HT1080 (cell line): ENCODE measurements around the gene AICDA. TPM values are rescaled to one million over a fixed set of nuclear protein-coding genes. Genes with fewer than 3 reads are reported as not detected.
A peak's percentile ranks its signal among the peaks of the same experiment; 100 is the strongest.
"Not testable (repeated sequence)": the region's sequence is repeated elsewhere in the genome, so short reads cannot be mapped to it uniquely, and the experiment has no call there.

Experiments used
- DNase-seq: peaks from one replicate; pipeline ENCODE4 v3.0.0-alpha.2; 2015; ENCODE audit warnings: low read depth
- polyA plus RNA-seq, 2 experiments: library from polyadenylated mRNA; depleted of rRNA; stranded (reverse); fragments of >200 nt; gene quantifications; 2 replicates each; pipeline ENCODE4 v1.2.3, GENCODE V29; 2015
- total RNA-seq: library from RNA; depleted of rRNA; stranded (reverse); fragments of >200 nt; shearing (Covaris generic); gene quantifications from 2 replicates; pipeline ENCODE4 v1.2.3, GENCODE V29; 2014; rRNA removed

The AICDA gene
- total RNA-seq, result not detected in 2 replicates
- polyA plus RNA-seq (2015; cell fraction: cytosol; rRNA removed), result not detected in 2 replicates
- not detected in 2 replicates for polyA plus RNA-seq (2015; cell fraction: nucleus; rRNA removed)

- DNase-seq, result no peak
Measured at GRCh38 chr12:8612629-8613028, at the start of gene AICDA. Gene AICDA (minus strand): TSS chr12:8612859. CDS start chr12:8612767, 92 bp downstream.

- DNase-seq, result no peak
Measured at GRCh38 chr12:8661751-8662150, 49.1 kb upstream of the AICDA start.

- DNase-seq, result no peak
Measured at GRCh38 chr12:8661016-8661415, 48.4 kb upstream of the AICDA start.

- peak; percentile 65 for DNase-seq
Measured at GRCh38 chr12:8658346-8658745, 45.7 kb upstream of the AICDA start.

- no peak for DNase-seq
Measured at GRCh38 chr12:8655421-8655820, 42.8 kb upstream of the AICDA start.

- DNase-seq, result no peak
Measured at GRCh38 chr12:8648576-8649205, 36.0 kb upstream of the AICDA start.

GRCh38 chr12:8647968-8648367 lies 35.3 kb upstream of the AICDA start:
- no peak for DNase-seq

GRCh38 chr12:8644345-8645248 lies 31.9 kb upstream of the AICDA start:
- no peak for DNase-seq

GRCh38 chr12:8642775-8643174 lies 30.1 kb upstream of the AICDA start:
- no peak for DNase-seq

GRCh38 chr12:8639936-8640335 lies 27.3 kb upstream of the AICDA start:
- no peak for DNase-seq

GRCh38 chr12:8638951-8639350 lies 26.3 kb upstream of the AICDA start:
- DNase-seq, result no peak

- DNase-seq, result no peak
Measured at GRCh38 chr12:8637666-8638065, 25.0 kb upstream of the AICDA start.

GRCh38 chr12:8637244-8637643 lies 24.6 kb upstream of the AICDA start:
- no peak for DNase-seq

GRCh38 chr12:8636581-8636980 lies 23.9 kb upstream of the AICDA start:
- DNase-seq, result no peak

- not testable (repeated sequence) for DNase-seq
Measured at GRCh38 chr12:8636007-8636346, 23.3 kb upstream of the AICDA start.

- not testable (repeated sequence) for DNase-seq
Measured at GRCh38 chr12:8635342-8636006, 22.8 kb upstream of the AICDA start.

- DNase-seq, result no peak
Measured at GRCh38 chr12:8630131-8630530, 17.5 kb upstream of the AICDA start.

- DNase-seq, result no peak
Measured at GRCh38 chr12:8629486-8630033, 16.9 kb upstream of the AICDA start.

- DNase-seq, result no peak
Measured at GRCh38 chr12:8628731-8629130, 16.1 kb upstream of the AICDA start.

GRCh38 chr12:8624750-8625149 lies 12.1 kb upstream of the AICDA start:
- not testable (repeated sequence) for DNase-seq

- DNase-seq, result no peak
Measured at GRCh38 chr12:8622646-8623045, 10.0 kb upstream of the AICDA start.

- DNase-seq, result no peak
Measured at GRCh38 chr12:8615206-8615605, 2.5 kb upstream of the AICDA start.
